Stimulated activated CD4-positive, alpha-beta T cell treated with anti-CD3 and anti-CD28 coated beads, Interleukin-1b, Interleukin-23, amount 100 ng/mL, for 4 hours (primary cell): ENCODE measurements around the gene ASRGL1.
"Not testable (repeated sequence)": the region's sequence is repeated elsewhere in the genome, so short reads cannot be mapped to it uniquely, and the experiment has no call there.

Experiments
- DNase-seq, 2 donors: peaks; one replicate each; pipeline ENCODE4 v3.0.0-alpha.2; 2020; ENCODE audit warnings: low read depth in 2 of 2

The ASRGL1 gene

DNA sequence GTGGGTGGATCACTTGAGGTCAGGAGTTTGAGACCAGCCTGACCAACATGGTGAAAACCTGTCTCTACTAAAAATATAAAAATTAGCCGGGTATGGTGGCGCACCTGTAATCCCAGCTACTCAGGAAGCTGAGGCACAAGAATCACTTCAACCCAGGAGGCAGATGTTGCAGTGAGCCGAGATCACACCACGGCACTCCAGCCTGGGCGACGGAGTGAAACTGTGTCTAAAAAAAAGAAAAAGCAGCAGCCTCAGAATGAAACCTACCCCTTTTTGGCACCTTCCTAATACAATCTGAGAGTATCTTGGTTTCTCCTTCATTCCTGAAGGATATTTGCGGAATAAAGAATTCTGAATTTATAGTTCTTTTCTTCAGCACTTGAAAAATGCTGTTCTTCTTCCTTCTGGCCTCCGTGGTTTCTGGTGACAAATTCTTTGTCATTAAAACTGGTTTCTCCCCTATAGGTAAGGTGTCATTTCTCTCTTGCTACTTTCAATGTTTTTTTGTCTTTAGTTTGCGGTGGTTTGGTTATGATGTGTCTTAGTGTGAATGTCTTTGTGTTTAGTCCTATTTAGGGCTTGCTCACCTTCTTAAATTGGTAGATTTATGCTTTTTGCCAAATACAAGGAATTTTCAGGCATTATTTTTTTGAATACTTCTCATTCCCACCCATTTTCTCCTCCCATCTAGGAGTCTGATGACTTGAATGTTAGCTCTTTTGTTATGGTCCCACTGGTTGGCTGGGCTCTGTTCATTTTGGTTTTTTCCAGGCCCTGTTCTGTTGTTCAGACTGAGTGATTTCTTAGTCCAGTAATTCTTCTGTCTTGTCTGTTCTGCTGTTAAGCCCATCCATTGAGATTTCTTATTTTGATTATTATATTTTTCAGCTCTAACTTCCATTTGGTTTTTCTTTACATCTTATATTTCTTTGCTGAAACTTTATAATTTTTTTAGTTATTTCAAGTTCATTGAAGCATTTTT is 15.4 kb downstream of the ASRGL1 start:
- DNase-seq = no peak

DNA sequence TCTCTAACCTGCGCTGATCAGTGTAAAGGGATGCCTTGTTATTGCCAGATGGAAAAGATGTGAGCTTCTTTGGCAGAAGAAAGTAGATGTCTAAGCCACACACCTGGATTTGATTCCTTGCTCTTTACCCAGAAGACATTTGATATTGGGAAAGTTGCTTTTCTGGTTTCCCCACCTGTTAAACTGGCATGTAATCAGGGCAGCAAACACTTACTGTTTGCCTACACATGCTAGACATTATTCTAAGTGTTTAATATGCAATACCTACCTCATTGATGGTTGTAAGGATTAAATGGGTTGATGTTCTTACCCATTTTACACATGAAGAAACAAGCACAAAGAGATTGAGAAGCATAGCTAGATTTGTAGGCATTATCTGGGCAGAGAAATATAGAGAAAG is 16.6 kb downstream of the ASRGL1 start:
- no peak for DNase-seq

DNA sequence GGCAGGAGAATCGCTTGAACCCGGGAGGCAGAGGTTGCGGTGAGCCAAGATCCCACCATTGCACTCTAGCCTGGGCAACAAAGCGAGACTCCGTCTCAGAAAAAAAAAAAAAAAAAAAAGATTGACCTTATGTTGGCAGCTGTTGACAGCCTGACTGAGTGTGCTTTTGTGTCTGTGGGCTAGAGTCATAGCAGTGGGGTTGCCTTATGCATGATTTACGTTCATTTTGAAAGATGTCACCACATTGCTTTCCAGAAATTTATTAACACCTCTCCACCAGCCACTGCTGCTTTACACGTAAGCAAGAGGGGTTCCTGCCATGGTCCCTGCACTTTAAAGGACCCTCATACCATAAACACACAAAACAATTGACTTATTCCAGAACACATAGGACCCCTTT is 21.0 kb downstream of the ASRGL1 start:
- no peak for DNase-seq

DNA sequence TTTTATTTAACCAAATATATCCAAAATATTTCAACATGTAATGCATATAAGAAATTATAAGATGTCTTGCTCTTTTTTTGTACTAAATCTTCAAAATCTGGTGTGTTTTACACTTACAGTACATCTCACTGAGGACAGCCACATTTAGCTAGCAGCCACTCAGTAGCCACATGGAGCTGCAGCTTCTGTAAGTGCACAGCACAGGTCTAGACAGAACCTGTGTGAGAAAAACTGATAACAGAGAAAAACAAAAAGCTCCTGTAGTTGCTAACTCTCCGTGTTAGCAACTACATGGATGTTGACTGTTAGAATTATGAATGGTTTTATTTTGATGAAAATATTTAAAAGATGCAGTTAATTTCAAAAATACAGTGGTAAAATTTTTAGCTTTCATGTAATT is 22.2 kb downstream of the ASRGL1 start:
- no peak for DNase-seq

DNA sequence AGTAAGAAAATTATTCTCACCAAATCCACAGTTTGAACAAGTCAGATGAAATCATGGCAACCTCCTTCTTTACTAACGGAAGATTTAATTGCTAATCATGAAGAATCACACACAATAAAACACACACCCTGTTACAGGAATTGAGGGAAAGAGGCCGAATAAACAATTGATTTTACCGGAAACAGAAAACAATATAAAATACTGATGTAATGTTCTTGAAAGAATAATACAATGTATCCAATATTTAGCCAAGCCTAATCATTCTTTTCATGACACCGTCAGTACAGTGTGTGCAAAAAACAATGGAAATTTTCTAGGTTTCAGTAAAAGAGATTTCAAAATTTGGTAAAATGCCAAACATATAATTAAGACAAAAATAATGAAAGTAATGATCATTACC is 23.4 kb downstream of the ASRGL1 start:
- DNase-seq = no peak

DNA sequence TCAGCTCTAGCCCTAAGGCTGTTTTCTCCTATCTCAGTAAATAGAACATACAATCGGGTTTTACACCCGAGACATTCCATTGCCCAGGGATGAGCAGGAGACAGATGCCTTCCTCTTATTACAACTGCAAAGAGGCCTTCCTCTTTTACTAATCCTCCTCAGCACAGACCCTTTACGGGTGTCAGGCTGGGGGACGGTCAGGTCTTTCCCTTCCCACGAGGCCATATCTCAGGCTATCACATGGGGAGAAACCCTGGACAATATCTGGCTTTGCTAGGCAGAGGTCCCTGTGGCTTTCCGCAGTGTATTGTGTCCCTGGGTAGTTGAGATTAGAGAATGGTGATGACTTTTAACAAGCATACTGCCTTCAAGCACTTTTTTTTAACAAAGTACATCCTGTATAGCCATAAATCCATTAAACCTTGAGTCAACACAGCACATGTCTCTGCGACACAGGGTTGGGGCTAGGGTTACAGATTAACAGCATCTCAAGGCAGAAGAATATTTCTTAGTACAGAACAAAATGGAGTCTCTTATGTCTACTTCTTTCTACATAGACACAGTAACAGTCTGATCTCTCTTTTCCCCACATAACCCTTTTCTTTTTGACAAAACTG is 31.7 kb downstream of the ASRGL1 start:
- DNase-seq = not testable (repeated sequence)

DNA sequence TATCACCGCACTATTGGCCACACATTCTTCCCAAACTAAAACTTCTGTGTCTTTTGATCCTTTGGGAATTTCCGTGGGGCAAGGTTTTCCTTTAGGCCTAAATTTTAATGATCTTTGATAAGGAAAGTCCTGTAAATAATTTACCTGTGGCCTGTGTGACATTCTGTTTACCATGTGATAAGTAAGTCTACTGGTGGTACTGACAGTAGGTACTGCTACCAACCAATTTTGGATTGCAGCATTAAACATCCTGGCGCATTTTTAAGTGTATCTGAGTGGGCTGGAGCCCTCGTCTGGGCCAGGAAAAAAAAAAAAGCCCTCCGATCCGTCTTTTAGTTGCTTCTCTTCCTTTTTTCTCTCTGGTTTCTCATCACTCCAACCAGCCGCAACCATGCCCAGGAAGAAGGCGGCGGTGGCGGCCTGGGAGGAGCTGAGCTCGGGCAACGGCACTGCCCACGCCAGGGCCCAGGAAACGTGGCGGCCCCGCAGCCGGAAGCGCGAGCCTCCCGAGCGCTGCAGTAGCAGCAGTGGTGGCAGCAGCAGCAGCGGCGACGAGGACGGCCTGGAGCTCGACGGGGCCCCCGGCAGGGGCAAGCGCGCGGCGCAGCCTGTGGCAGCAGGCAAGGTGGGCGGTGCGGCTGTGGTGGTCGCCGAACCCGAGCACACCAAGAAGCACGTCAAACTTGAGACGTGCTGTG is 33.6 kb downstream of the ASRGL1 start:
- peak in 1 of 2 donors; percentile 38 for DNase-seq

DNA sequence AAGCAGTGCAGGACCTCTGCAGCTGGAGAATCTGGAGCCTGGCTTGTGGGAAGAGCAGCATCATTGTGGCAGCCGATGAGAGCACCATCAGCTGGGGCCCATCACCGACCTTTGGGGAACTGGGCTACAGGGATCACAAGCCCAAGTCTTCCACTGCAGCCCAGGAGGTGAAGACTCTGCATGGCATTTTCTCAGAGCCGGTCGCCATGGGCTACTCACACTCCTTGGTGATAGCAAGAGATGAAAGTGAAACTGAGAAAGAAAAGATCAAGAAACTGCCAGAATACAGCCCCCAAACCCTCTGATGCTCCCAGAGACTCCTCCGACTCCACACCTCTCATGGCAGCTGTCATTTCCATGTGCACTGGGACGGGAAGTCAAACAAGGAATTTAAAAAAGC is 35.6 kb downstream of the ASRGL1 start:
- DNase-seq = no peak

DNA sequence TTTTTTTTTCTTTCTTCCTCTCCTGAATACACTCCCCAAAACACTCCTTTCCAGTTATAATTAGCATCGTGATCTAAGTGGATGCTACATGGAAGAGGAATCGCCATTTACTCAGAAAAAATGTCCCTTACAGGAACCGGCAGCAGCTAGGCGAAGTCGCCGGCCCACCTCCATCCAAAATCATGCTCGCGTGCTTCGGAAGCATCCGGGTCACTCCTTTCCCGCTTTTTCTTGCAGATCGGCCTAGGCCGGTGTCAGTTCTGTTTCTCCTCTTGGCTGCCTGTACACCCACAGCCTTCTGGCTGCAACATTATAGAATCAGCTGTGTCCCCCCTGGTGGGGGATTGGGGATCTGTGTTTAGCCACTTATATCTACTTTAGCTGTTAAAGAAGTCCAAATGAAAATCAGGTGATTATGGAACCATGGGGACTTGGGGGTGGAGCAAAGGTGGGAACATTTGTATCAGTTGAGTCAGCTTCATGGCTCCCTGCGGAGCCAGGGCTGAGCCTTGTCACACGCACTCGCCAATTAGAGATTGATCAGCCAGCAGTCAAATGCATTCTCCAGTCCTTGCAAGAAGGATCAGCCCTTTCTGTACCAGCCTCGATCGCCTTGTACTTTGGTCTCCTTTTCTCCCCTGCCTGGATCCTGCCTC is 36.3 kb downstream of the ASRGL1 start:
- no peak for DNase-seq

DNA sequence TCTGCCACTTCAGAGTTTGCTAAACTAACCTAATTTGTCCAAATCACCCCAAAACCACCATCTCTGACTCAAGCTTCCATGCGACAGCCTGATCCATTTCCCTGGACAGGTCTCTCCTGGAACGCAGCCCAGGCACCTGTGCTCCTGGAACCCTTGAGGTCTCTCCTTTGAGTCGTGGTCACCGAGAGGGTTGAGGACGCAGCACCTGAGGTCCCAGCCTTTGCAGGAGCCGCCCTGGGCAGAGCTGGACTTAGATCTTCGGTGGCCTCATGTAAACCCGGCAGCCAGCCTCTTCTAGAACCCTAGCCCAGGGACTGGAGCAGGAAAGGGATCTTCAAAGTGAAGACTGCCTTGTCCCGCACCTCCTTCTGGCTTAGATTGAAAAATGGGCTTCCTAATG is 37.6 kb downstream of the ASRGL1 start:
- no peak for DNase-seq

DNA sequence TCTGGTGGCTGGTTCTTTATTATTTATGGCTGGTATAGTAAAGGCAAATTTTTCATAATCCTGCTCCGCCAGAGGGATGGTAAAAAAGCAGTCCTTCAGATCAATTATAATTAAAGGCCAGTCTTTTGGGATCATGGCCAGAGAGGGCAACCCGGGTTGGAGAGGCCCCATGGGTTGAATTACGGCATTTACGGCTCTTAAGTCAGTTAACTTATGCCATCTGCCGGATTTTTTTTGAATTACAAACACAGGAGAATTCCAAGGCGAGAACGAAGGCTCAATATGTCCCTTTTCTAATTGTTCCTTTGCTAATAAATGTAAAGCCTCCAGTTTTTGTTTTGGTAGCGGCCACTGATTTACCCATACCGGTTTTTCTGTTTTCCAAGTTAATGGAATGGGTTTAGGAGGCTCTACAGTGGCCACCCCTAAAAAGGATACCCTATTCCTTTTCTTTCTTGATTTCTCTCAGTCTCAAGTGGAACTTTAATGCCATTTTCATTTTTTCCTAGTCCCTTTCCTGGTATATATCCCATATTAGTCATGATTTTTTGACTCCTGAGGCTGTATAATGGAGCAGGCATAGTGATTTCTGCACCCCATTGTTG is 41.3 kb downstream of the ASRGL1 start:
- not testable (repeated sequence) for DNase-seq

DNA sequence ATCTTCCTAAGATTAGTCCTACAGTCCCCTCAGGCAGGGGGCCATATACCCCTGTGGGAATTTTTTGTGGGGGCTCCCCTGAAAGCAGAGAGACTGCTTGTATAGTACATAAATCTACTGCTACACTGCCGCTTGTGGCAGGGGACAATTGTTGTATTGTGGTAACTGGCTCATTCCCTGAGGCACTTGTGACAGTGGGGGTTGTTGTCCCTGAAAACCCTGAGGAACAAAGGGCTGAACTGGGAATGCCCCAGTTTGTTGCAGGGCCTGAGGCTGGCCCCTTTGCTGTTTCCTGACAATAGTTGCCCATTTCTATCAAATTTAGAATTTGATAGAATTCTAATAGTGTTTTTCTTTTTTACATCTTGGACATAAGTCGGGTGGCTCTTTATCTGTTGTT is 42.3 kb downstream of the ASRGL1 start:
- DNase-seq = not testable (repeated sequence)

DNA sequence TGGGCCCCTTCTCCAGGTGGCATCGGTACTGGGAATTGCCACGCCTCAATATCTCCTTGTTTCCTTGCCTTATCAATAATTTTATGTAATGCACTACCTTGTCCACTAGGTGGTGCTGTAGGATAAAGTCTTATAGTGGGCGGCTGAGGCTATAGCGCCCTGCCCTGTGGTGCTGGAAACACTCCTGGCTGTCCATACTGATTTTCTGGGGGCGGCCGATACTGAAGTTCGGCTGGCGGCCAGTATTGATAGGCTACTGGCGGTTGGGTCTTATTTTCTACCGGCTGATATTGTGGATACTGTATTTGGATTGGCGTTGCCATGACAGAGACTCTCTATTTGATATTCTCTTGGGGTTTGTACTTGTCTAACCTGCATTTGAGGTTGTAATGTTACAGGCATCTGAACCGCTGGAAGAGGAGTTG is 43.6 kb downstream of the ASRGL1 start:
- DNase-seq = peak in 1 of 2 donors; percentile 27

DNA sequence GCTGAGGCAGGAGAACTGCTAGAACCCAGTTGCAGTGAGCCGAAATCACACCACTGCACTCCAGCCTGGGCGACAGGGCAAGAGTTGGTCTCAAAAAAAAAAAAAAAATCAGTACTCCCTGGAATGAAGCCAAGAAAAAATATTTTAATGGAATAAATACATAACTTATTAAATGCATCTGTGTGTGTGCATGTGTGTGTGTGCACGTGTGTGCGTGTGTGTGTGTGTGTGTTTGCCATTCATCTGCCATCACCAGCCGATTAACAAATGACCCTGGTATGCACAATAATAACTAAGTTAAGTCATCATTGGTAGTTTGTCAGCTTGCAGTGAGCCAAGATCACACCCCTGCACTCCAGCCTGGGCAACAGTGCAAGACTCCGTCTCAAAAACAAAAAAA is 46.6 kb downstream of the ASRGL1 start:
- no peak for DNase-seq

DNA sequence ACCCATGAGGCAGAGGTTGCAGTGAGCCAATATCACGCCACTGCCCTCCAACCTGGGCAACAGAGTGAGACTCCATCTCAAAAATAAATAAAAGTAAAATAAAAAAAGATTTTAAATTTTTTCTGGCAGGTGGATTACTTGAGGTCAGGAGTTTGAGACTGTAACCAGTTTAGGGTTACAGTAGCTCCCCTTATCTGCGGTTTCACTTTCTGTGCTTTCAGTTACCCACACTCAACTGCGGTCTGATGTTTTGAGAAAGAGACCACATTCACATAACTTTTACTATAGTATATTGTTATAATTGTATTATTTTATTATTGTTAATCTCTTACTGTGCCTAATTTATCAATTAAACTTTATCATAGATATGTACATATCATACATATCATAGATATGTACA is 48.8 kb downstream of the ASRGL1 start:
- DNase-seq = not testable (repeated sequence)

DNA sequence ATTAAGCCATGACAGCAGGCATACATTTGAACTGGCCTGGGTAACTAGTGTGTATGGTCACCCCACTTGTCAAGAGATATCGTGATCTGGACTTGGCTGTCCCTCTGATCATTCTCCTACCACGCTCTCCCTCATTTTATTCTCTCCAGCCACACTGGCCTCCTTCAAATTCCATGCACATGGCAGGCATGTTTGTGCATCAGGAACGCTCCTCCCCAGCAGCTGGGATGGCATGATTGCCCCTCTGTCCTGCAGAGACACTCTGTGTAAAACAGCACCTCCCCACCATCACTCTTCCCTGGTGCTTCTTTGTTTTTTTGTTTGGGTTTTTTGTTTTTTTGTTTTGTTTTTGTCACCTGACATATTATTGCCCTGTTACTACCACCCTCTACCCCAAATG is 50.1 kb downstream of the ASRGL1 start:
- DNase-seq = no peak

DNA sequence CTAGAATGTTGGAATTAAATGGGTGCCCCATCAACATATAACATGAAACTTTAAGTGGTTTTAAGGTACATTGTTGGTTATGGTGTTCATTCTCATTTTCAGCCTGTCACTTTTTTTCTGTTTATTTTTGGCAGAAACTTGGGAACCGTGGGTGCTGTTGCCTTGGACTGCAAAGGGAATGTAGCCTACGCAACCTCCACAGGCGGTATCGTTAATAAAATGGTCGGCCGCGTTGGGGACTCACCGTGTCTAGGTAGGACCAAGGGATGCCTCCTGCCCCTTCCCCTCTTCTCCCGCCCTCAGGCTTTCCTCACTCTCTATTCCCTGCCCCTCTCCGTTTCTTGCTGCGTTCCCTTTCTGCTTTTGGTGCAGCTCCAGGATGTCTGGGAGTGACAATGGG is 51.8 kb downstream of the ASRGL1 start:
- no peak for DNase-seq

DNA sequence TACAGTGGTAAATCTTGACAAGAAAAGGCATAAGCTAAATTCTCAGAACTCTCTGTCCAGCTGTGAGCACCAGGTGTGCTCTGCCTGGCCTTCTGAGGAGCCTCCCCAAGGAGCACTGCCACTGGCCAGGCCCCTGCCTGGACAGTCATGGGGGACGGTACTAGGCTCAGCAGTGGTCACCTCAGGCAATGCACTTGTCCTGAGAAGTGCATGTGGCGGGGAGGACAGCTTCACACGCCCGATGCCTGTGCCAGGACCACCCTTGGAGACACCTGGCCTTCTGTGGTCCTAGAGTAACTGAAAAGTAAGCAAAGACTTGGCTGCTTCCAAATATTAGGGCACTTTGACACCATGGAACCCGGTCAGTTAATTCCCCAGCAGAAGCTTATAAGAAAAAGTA is 53.0 kb downstream of the ASRGL1 start:
- DNase-seq = no peak

DNA sequence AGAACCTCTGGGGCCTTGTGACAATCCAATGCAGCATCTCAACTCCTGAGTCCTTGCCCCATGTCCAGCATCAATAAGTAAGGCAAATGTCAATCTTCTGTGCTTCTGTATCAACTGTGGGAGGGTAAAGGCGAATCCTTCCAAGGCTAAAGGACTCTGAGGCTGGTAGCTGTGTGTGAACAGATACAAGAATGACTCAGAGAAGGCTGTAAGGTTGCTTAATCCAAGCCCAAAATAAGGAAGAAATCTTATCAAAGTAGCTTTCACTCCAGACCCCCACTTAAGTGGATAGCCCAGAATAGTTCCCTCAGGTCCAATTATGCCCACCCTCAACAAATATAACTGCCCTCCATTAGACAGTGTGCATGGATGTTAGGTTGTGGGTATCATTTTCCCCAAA is 53.5 kb downstream of the ASRGL1 start:
- DNase-seq = no peak

DNA sequence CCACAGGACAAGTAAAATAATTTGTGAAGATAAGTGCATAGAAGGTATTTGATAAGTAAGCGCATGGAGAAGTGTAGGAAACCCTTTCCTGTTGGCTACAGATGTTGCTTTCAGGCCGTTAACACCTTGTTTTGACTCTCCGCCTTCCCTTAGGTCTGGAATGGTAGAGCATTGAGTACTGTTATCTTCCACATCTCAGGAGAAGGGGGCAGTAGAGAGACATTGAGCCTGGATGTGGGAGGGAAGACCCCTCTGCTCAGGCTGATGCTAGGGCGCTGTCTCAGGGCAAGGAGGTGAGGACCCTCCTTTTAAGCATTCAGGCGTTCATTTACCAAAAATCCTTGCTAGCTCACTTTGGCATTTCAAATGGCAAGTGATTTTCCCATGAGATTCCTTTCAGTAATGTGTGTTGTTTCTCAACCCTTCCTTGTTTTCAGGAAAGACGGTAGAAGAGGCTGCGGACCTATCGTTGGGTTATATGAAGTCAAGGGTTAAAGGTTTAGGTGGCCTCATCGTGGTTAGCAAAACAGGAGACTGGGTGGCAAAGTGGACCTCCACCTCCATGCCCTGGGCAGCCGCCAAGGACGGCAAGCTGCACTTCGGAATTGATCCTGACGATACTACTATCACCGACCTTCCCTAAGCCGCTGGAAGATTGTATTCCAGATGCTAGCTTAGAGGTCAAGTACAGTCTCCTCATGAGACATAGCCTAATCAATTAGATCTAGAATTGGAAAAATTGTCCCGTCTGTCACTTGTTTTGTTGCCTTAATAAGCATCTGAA is 54.6 kb downstream of the ASRGL1 start:
- no peak for DNase-seq

DNA sequence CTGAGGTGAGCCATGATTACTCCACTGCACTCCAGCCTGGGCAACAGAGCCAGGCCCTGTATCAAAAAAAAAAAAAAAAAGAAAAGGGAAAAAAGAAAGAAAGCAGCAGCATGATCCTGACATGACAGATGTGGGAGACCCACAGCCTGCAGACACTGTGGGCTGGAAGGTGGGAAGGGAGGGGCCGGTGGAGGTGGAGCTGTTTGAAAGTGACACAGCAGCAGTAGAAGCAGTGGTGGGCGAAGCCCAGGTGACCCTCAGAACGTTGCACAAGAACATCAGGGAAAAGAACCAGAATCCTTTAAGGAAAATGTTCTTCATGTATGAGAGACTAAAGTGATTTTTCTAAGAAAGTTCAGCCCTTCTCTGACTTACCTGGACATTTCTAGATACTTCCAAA is 55.3 kb downstream of the ASRGL1 start:
- DNase-seq = no peak
